K562 (cell line): Measurements from ENCODE around the gene KRAS. TPM values are rescaled to one million over a fixed set of nuclear protein-coding genes. Genes with fewer than 3 reads are reported as not detected.

Experiments used
- ATF2 ChIP-seq: sonication (generic); formaldehyde crosslinking; IDR thresholded peaks from 2 replicates; pipeline ENCODE4 v1.8.1; 2022; ENCODE audit warnings: missing genetic modification reagents
- BCL6 ChIP-seq: fragments of 250-450 bp; sonication (Bioruptor Pico); IDR thresholded peaks from 2 replicates; pipeline ENCODE4 v1.4.0; 2020
- E2F6 ChIP-seq, 2 experiments: IDR thresholded peaks; 2 replicates each; pipeline ENCODE4 v1.6.1; 2011; ENCODE audit warnings: borderline replicate concordance in 1 of 2, control low read depth in 1 of 2, low read depth in 1 of 2, low read length in 1 of 2, mild to moderate bottlenecking in 1 of 2, mixed read lengths in 1 of 2, moderate library complexity in 1 of 2; ENCODE audit not compliant: insufficient read depth in 1 of 2, insufficient read length in 1 of 2, poor library complexity in 1 of 2, severe bottlenecking in 1 of 2; ENCODE audit errors: extremely low read depth in 1 of 2
- EGR1 ChIP-seq: fragments of 450-650 bp; conservative IDR thresholded peaks from 2 replicates; pipeline ENCODE4 v1.6.1; 2017; ENCODE audit warnings: mild to moderate bottlenecking
- EP400 ChIP-seq: fragments of 450-650 bp; IDR thresholded peaks from 2 replicates; pipeline ENCODE4 v1.6.1; 2017; ENCODE audit warnings: antibody characterized with exemption, mild to moderate bottlenecking, moderate library complexity
- EWSR1 ChIP-seq: fragments of 450-650 bp; IDR thresholded peaks from 2 replicates; pipeline ENCODE4 v1.6.1; 2018; ENCODE audit warnings: borderline replicate concordance, mild to moderate bottlenecking, low read depth, moderate library complexity; ENCODE audit not compliant: partially characterized antibody
- FOXO4 ChIP-seq: fragments of 450-650 bp; formaldehyde crosslinking; IDR thresholded peaks from 2 replicates; pipeline ENCODE4 v1.4.0; 2020; ENCODE audit warnings: mild to moderate bottlenecking, moderate library complexity
- HDGF ChIP-seq: fragments of 450-650 bp; IDR thresholded peaks from 2 replicates; pipeline ENCODE4 v1.6.1; 2016
- KDM5B ChIP-seq: fragments of 200-600 bp; sonication (generic); IDR thresholded peaks from 2 replicates; pipeline ENCODE4 v1.6.1; 2012; ENCODE audit warnings: low read depth, mild to moderate bottlenecking, moderate library complexity, low read length, control low read depth, inconsistent platforms; ENCODE audit not compliant: insufficient replicate concordance
- MCM7 ChIP-seq, 2 experiments: fragments of 450-650 bp; IDR thresholded peaks; 2 replicates each; pipeline ENCODE4 v1.6.1; 2016 to 2018
- MYNN ChIP-seq, 2 experiments: sonication (generic); formaldehyde crosslinking in 1 of 2; IDR thresholded peaks; 2 replicates each; pipeline versions ENCODE4 v1.5.0 to v1.6.1; 2016 to 2020; ENCODE audit warnings: antibody characterized with exemption in 1 of 2, missing genetic modification reagents in 1 of 2
- NCOA1 ChIP-seq: fragments of 450-650 bp; IDR thresholded peaks from 2 replicates; pipeline ENCODE4 v1.6.1; 2016; ENCODE audit warnings: low read depth
- NFE2 ChIP-seq: IDR thresholded peaks from 2 replicates; pipeline ENCODE4 v1.6.1; 2014; ENCODE audit warnings: antibody characterized with exemption, low read depth
- RBM25 ChIP-seq: fragments of 200-400 bp; formaldehyde crosslinking; IDR thresholded peaks from 2 replicates; pipeline ENCODE4 v1.6.1; 2018; ENCODE audit warnings: low read length, low read depth, moderate library complexity; ENCODE audit not compliant: severe bottlenecking
- RFX7 ChIP-seq: fragments of 250-450 bp; sonication (Bioruptor Pico); IDR thresholded peaks from 2 replicates; pipeline ENCODE4 v1.5.1; 2021; ENCODE audit warnings: mild to moderate bottlenecking
- SMAD1 ChIP-seq: fragments of 150-350 bp; IDR thresholded peaks from 2 replicates; pipeline ENCODE4 v1.6.1; 2014; ENCODE audit warnings: low read length, low read depth; ENCODE audit not compliant: partially characterized antibody
- SMAD3 ChIP-seq: fragments of 450-650 bp; formaldehyde crosslinking; conservative IDR thresholded peaks from 2 replicates; pipeline ENCODE4 v1.4.0; 2020; ENCODE audit warnings: mild to moderate bottlenecking
- SP2 ChIP-seq: IDR thresholded peaks from 2 replicates; pipeline ENCODE4 v1.6.1; 2011; ENCODE audit warnings: mild to moderate bottlenecking, low read depth, low read length, moderate library complexity; ENCODE audit not compliant: poor library complexity, severe bottlenecking; ENCODE audit errors: extremely low read depth
- SRSF3 ChIP-seq: fragments of 200-400 bp; formaldehyde crosslinking; IDR thresholded peaks from 2 replicates; pipeline ENCODE4 v1.6.1; 2016; ENCODE audit warnings: mild to moderate bottlenecking, low read length, moderate library complexity; ENCODE audit not compliant: insufficient read depth
- ZBTB8A ChIP-seq: fragments of 450-650 bp; IDR thresholded peaks from 2 replicates; pipeline ENCODE4 v1.6.1; 2018; ENCODE audit warnings: mild to moderate bottlenecking, moderate library complexity; ENCODE audit not compliant: partially characterized antibody
- ZNF23 ChIP-seq: fragments of 250-450 bp; sonication (Bioruptor Pico); IDR thresholded peaks from 2 replicates; pipeline ENCODE4 v1.4.0; 2020; ENCODE audit warnings: mild to moderate bottlenecking
- ZNF445 ChIP-seq: fragments of 250-450 bp; sonication (Bioruptor Pico); IDR thresholded peaks from 2 replicates; pipeline ENCODE4 v1.4.0; 2020; ENCODE audit warnings: low read depth, mild to moderate bottlenecking, moderate library complexity
- ZNF707 ChIP-seq: fragments of 250-450 bp; sonication (Bioruptor Pico); conservative IDR thresholded peaks from 2 replicates; pipeline ENCODE4 v1.8.0; 2022; ENCODE audit warnings: inconsistent platforms, mild to moderate bottlenecking, moderate library complexity
- ZNF766 ChIP-seq: fragments of 200-800 bp; sonication (Bioruptor generic); conservative IDR thresholded peaks from 2 replicates; pipeline ENCODE4 v1.6.1; 2016; ENCODE audit warnings: missing genetic modification characterization, missing compliant biosample characterization
- polyA plus RNA-seq, 8 experiments: library from polyadenylated mRNA; depleted of rRNA in 4 of 8; stranded (reverse) in 5 of 8; unstranded in 3 of 8; fragments of >200 nt; fragmentation: Nextera tagmentation in 2 of 8; fragmentation: Illumina TruSeq in 1 of 8; extraction: Ambion mirVana in 2 of 8; extraction: Trizol in 1 of 8; gene quantifications; 2 replicates each; pipeline versions ENCODE4 v1.2.1 to v1.2.3, GENCODE V29; 2011 to 2014; ENCODE audit warnings: inconsistent platforms in 1 of 8, missing spikeins in 1 of 8
- total RNA-seq, 7 experiments: library from RNA; depleted of rRNA in 6 of 7; stranded (reverse); fragments of >200 nt in 6 of 7; fragmentation: Illumina TruSeq in 2 of 7; extraction: Trizol in 2 of 7; gene quantifications; 2 replicates each; pipeline versions ENCODE4 v1.2.1 to v1.2.3, GENCODE V29; 2011 to 2021; ENCODE audit warnings: low replicate concordance in 1 of 7

KRAS gene
- total and polyA plus RNA-seq, 9 of the 15 experiments (the other 6 are each of a cell fraction or from before 2014, with no cell fraction given), result 7.2 to 21.2 (median 12.7) TPM

- TF ChIP-seq E2F6 (IDR thresholded peaks at IDR 0.05; ENCODE audit: borderline replicate concordance in 1 of 2, extremely low read depth in 1 of 2, insufficient read depth in 1 of 2, insufficient read length in 1 of 2, low read depth in 1 of 2, low read length in 1 of 2, poor library complexity in 1 of 2, severe bottlenecking in 1 of 2) (peak; percentile 28 to 73), SP2 (no peak), RFX7 (CRISPR knock-in tag) (no peak), EP400 (no peak; the same call in 1 of the 2 replicates), SRSF3 (no peak), SMAD3 (CRISPR knock-in tag) (no peak), MYNN (IDR thresholded peaks at IDR 0.05) (no peak), MYNN (CRISPR knock-in tag; IDR thresholded peaks at IDR 0.05) (no peak), ZBTB8A (no peak), NFE2 (no peak), ATF2 (CRISPR knock-in tag) (no peak), ZNF23 (CRISPR knock-in tag) (no peak), HDGF (no peak), ZNF707 (CRISPR knock-in tag) (no peak), BCL6 (CRISPR knock-in tag) (no peak), KDM5B (peak; percentile 61), NCOA1 (no peak), SMAD1 (no peak), MCM7 (IDR thresholded peaks at IDR 0.05) (no peak; a peak in 1 of 4 replicates), EGR1 (peak; percentile 96), RBM25 (no peak), FOXO4 (CRISPR knock-in tag) (no peak), ZNF766 (CRISPR knock-in tag) (no peak), EWSR1 (no peak), ZNF445 (CRISPR knock-in tag) (no peak)
Observed at GRCh38 chr12:25250744-25251730, at the start of gene KRAS (continued).
